Ishikawa (cell line): ENCODE measurements around the gene STPG2.

Experiments used
- EP300 ChIP-seq: IDR thresholded peaks from 2 replicates; pipeline ENCODE4 v1.6.1; 2012; ENCODE audit warnings: borderline replicate concordance
- TAF1 ChIP-seq: IDR thresholded peaks from 2 replicates; pipeline ENCODE4 v1.6.1; 2012; ENCODE audit warnings: low read depth, mild to moderate bottlenecking
- TCF12 ChIP-seq: IDR thresholded peaks from 2 replicates; pipeline ENCODE4 v1.6.1; 2012; ENCODE audit warnings: low read depth
- YY1 ChIP-seq: IDR thresholded peaks from 2 replicates; pipeline ENCODE4 v1.6.1; 2012; ENCODE audit warnings: low read depth

DNA sequence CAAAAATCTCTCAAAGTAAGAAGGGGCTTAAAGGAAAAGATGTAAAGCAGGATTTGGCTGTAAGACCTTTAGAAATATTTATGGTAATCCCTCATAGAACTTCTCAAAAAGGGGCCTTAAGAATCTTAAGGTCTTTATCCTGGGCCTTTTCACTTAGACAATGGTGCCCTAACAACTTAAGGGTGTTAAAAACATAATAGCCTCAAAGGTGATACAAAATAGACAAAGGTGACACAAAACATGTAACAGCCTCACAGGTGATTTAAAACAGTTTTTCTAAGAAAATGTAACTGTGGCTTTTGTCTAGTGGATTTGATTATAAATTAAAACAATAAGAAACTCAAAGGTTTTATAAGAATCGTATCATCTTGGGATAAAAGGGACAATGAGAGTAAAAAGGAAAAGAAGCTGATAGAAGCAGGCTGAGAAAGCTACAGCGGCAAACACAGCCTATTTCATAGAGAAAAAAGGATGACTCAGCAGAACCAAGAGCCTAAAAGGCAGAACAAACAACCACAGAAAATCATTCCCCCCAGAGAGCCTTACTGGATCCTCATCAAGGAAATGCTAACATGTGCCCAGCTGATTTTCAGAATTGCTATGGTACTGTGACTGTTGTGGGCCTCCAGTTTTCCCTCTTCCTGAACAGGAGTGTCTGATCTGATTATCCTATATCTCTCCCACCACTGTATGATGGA is 164.3 kb downstream of the STPG2 start:
- TF ChIP-seq YY1 (no peak), TCF12 (no peak), TAF1 (no peak), EP300 (no peak)
